Left ventricle myocardium inferior (tissue), 1 donor: Measurements from ENCODE around the gene POLR3E. TPM values are rescaled to one million over a fixed set of nuclear protein-coding genes. Genes with fewer than 3 reads are reported as not detected.

ENCODE experiments used
- DNase-seq: peaks from one replicate; pipeline ENCODE4 v3.0.0-alpha.2; 2020
- H3K27ac ChIP-seq: fragments of 200-600 bp; replicated peaks from 2 replicates; pipeline ENCODE4 v1.8.0; 2021
- H3K27me3 ChIP-seq: fragments of 200-600 bp; 2 replicates; pipeline ENCODE4 v1.8.0; 2021; ENCODE audit warnings: low read depth
- H3K36me3 ChIP-seq: fragments of 200-600 bp; 2 replicates; pipeline ENCODE4 v1.8.0; 2021
- H3K4me1 ChIP-seq: fragments of 200-600 bp; 2 replicates; pipeline ENCODE4 v1.8.0; 2021
- H3K4me3 ChIP-seq: fragments of 200-600 bp; 2 replicates; pipeline ENCODE4 v1.8.0; 2021; ENCODE audit warnings: mild to moderate bottlenecking, moderate library complexity
- H3K9me3 ChIP-seq: fragments of 200-600 bp; replicated peaks from 2 replicates; pipeline ENCODE4 v1.8.0; 2021
- CTCF ChIP-seq: fragments of 200-600 bp; IDR thresholded peaks from 2 replicates; pipeline ENCODE4 v1.8.0; 2021; ENCODE audit warnings: antibody characterized with exemption, mild to moderate bottlenecking, borderline replicate concordance
- intact Hi-C: fragments of 100-400 bp; cut with micrococcal nuclease; formaldehyde crosslinking; loops from one replicate; pipeline ENCODE4 v1.11.0; 2022
- total RNA-seq: library from RNA; stranded (reverse); fragmentation: NEBNext Ultra II Directional; extraction: Animal tissue kit (Norgen Biotek cat#: 25700); gene quantifications from one replicate; pipeline ENCODE4 v1.2.1, GENCODE V29; 2021
- donor health status: DM: no; HTN: yes; CAD: no; lungs with severe emphysema.

POLR3E gene
- total RNA-seq, 1 donor from 2014 or later: 38.4 TPM

- H3K27me3 ChIP-seq: no peaks in the 10 kb centered on the region
- no peak for TF ChIP-seq CTCF
- no peaks in the 10 kb centered on the region for H3K36me3 ChIP-seq
- H3K9me3 ChIP-seq: no peaks in the 10 kb centered on the region
- DNase-seq: no peak
- peak overlapping the region; percentile 84 for H3K27ac ChIP-seq
- peaks cover 61% of the 10 kb centered on the region for H3K4me1 ChIP-seq
- intact Hi-C loops: no loop called here
- peak overlapping the region; percentile 89 for H3K4me3 ChIP-seq
Observed at GRCh38 chr16:22372882-22373661, 75.9 kb downstream of the POLR3E start.

GRCh38 chr16:22373662-22374310 is 76.6 kb downstream of the POLR3E start:
- peaks cover 60% of the 10 kb centered on the region for H3K4me1 ChIP-seq
- intact Hi-C loops: no loop called here
- H3K4me3 ChIP-seq: peak overlapping the region; percentile 89
- TF ChIP-seq CTCF: no peak
- no peaks in the 10 kb centered on the region for H3K27me3 ChIP-seq
- peak; percentile 48 for DNase-seq
- peak overlapping the region; percentile 84 for H3K27ac ChIP-seq
- no peaks in the 10 kb centered on the region for H3K9me3 ChIP-seq
- H3K36me3 ChIP-seq: no peaks in the 10 kb centered on the region

DNA sequence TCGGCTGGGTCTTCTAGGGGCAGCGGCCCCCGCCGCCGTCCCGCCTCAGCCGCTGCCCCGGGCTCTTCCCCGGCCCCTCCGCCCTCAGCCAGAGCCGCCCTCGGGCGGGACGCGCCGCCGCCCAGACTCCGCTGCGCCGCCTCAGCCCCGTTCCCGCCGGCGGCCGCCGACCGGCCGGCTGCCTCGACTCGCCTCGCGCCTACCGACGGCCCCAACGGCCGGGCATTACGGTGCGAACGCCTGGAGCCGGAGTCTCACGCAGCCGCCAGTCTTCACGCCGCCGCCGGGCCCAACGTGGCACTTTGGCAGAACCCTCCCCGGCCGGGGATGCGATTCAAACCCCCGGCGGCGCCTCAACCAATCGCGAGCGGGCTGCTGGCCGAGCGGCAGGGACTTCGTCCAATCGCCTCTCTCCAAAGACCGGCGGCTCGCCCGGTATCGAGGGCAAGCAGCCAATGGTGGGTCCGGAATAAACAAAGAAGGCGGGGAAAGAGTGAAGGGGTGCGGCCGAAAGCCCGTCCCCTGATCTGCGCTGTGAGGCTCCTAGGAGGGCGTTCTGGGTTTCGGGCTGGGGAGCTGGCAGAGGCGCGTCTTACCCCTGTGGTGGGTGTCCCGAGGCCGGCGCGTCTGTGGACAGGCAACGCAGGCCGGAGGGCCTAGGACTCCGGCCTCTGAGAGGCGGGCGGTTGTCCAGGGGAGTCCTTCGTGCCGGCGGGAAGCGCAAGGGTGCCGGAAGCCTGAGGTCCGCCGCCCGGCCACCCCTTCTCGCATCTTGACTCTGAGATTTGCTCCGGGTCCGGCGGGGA is 77.3 kb downstream of the POLR3E start, which contains the start of gene CDR2:
TSS of gene CDR2 (minus strand) at position 309 of the 806 bp plus-strand sequence. CDS start 310 bp downstream, outside the sequence.
- Histone ChIP-seq H3K36me3 (no peaks in the 10 kb centered on the region), H3K9me3 (no peaks in the 10 kb centered on the region), H3K27me3 (no peaks in the 10 kb centered on the region), H3K4me3 (peak within 1 kb of the TSS; percentile 89), H3K27ac (peak within 1 kb of the TSS; percentile 84), H3K4me1 (peaks cover 52% of the 10 kb centered on the region)
- TF ChIP-seq CTCF: no peak
- DNase-seq: peak; percentile 98
- intact Hi-C loops: no loop called here

- H3K9me3 ChIP-seq: no peaks in the 10 kb centered on the region
- intact Hi-C loops: no loop called here
- DNase-seq: no peak
- H3K27me3 ChIP-seq: no peaks in the 10 kb centered on the region
- no peak for TF ChIP-seq CTCF
- H3K4me3 ChIP-seq: peak overlapping the region; percentile 89
- H3K36me3 ChIP-seq: no peaks in the 10 kb centered on the region
- H3K4me1 ChIP-seq: peaks cover 44% of the 10 kb centered on the region
- H3K27ac ChIP-seq: peak overlapping the region; percentile 84
Observed at GRCh38 chr16:22375117-22375962, 78.1 kb downstream of the POLR3E start.
